Superior temporal gyrus (tissue), 1 donor: ENCODE results near the gene PTGR2.
A peak's percentile ranks its signal among the peaks of the same experiment; 100 is the strongest.
"Not testable (repeated sequence)": the region's sequence is repeated elsewhere in the genome, so short reads cannot be mapped to it uniquely, and the experiment has no call there.

Experiments used
- DNase-seq: peaks from one replicate; pipeline ENCODE4 v3.0.0-alpha.2; 2016; ENCODE audit errors: extremely low spot score

PTGR2 gene

GRCh38 chr14:73851567-73852382 is at the start of gene PTGR2:
Gene PTGR2, plus strand, starts transcription at chr14:73851831. Its CDS starts 7,032 bp downstream, at chr14:73858863.
- DNase-seq = peak; percentile 94

GRCh38 chr14:73802431-73803188 is 49.0 kb upstream of the PTGR2 start:
- DNase-seq = no peak

- no peak for DNase-seq
Observed at GRCh38 chr14:73804636-73805035, 47.0 kb upstream of the PTGR2 start.

- no peak for DNase-seq
Observed at GRCh38 chr14:73807457-73807856, 44.2 kb upstream of the PTGR2 start.

- no peak for DNase-seq
Observed at GRCh38 chr14:73809391-73809790, 42.2 kb upstream of the PTGR2 start.

- no peak for DNase-seq
Observed at GRCh38 chr14:73810478-73811163, 41.0 kb upstream of the PTGR2 start.

GRCh38 chr14:73811164-73811503 is 40.5 kb upstream of the PTGR2 start:
- no peak for DNase-seq

- DNase-seq = no peak
Observed at GRCh38 chr14:73814153-73814552, 37.5 kb upstream of the PTGR2 start.

- DNase-seq = no peak
Observed at GRCh38 chr14:73815849-73816248, 35.8 kb upstream of the PTGR2 start.

GRCh38 chr14:73816393-73816816 is 35.2 kb upstream of the PTGR2 start:
- no peak for DNase-seq

- no peak for DNase-seq
Observed at GRCh38 chr14:73817020-73817655, 34.5 kb upstream of the PTGR2 start.

- DNase-seq = no peak
Observed at GRCh38 chr14:73818821-73819220, 32.8 kb upstream of the PTGR2 start.

GRCh38 chr14:73820631-73821030 is 31.0 kb upstream of the PTGR2 start:
- DNase-seq = no peak

- no peak for DNase-seq
Observed at GRCh38 chr14:73823339-73823885, 28.2 kb upstream of the PTGR2 start.

GRCh38 chr14:73824127-73824526 is 27.5 kb upstream of the PTGR2 start:
- DNase-seq = no peak

- no peak for DNase-seq
Observed at GRCh38 chr14:73824536-73824935, 27.1 kb upstream of the PTGR2 start.

GRCh38 chr14:73825551-73826188 is 26.0 kb upstream of the PTGR2 start:
- DNase-seq = peak; percentile 89

- not testable (repeated sequence) for DNase-seq
Observed at GRCh38 chr14:73827190-73827589, 24.4 kb upstream of the PTGR2 start.

GRCh38 chr14:73829071-73829470 is 22.6 kb upstream of the PTGR2 start:
- DNase-seq = no peak

GRCh38 chr14:73829526-73830431 is 21.9 kb upstream of the PTGR2 start:
- no peak for DNase-seq
